HK-2 (cell line): ENCODE data around the gene ACVR2B.

Source experiments
- DNase-seq: peaks from one replicate; pipeline ENCODE4 v3.0.0-alpha.2; 2018; ENCODE audit not compliant: unreplicated experiment

ACVR2B gene

GRCh38 chr3:38458796-38459498, 5.3 kb downstream of the ACVR2B start:
- DNase-seq = peak; percentile 56

GRCh38 chr3:38459499-38460048, 5.9 kb downstream of the ACVR2B start:
- DNase-seq = no peak

- no peak for DNase-seq
Measured at GRCh38 chr3:38460377-38461270, 6.9 kb downstream of the ACVR2B start.

GRCh38 chr3:38465588-38466154, 12.0 kb downstream of the ACVR2B start:
- no peak for DNase-seq

GRCh38 chr3:38468765-38469164, 15.1 kb downstream of the ACVR2B start:
- no peak for DNase-seq

- no peak for DNase-seq
Measured at GRCh38 chr3:38469852-38470251, 16.2 kb downstream of the ACVR2B start.

- no peak for DNase-seq
Measured at GRCh38 chr3:38471260-38471857, 17.7 kb downstream of the ACVR2B start.

GRCh38 chr3:38472342-38472741, 18.7 kb downstream of the ACVR2B start:
- no peak for DNase-seq

GRCh38 chr3:38473229-38473628, 19.5 kb downstream of the ACVR2B start:
- DNase-seq = no peak

GRCh38 chr3:38474928-38475605, 21.4 kb downstream of the ACVR2B start:
- no peak for DNase-seq

- DNase-seq = no peak
Measured at GRCh38 chr3:38475716-38476115, 22.0 kb downstream of the ACVR2B start.

GRCh38 chr3:38476157-38476756, 22.6 kb downstream of the ACVR2B start:
- no peak for DNase-seq

- DNase-seq = no peak
Measured at GRCh38 chr3:38477057-38477820, 23.5 kb downstream of the ACVR2B start.

GRCh38 chr3:38477839-38478450, 24.3 kb downstream of the ACVR2B start:
- DNase-seq = no peak

GRCh38 chr3:38478901-38479300, 25.2 kb downstream of the ACVR2B start:
- DNase-seq = no peak

GRCh38 chr3:38479431-38480092, 25.9 kb downstream of the ACVR2B start:
- peak; percentile 44 for DNase-seq

GRCh38 chr3:38480093-38480445, 26.4 kb downstream of the ACVR2B start:
- no peak for DNase-seq

- no peak for DNase-seq
Measured at GRCh38 chr3:38480930-38481329, 27.2 kb downstream of the ACVR2B start.

GRCh38 chr3:38482951-38483350, 29.3 kb downstream of the ACVR2B start:
- no peak for DNase-seq
